Heart left ventricle (tissue), 13 donors: ENCODE measurements around the gene ITPR3.

ENCODE experiments used
- POLR2A ChIP-seq, 2 donors: fragments of 450-650 bp; IDR thresholded peaks; one replicate each; pipeline ENCODE4 v1.6.1; 2017; ENCODE audit warnings: antibody characterized with exemption in 2 of 2, mild to moderate bottlenecking in 2 of 2, moderate library complexity in 2 of 2
- TF ChIP-seq, protein P1 (sequence below), 12 donors: fragments of 200-600 bp; sonication (generic) in 4 of 12; IDR thresholded peaks; one replicate each; pipeline versions ENCODE4 v1.5.0 to v1.8.0; 2018 to 2022; ENCODE audit warnings: antibody characterized with exemption in 12 of 12, mild to moderate bottlenecking in 5 of 12
- donor health status: ischemic (EF 13 %, LVEDD 7.1; RV severe dilation, severe dysfunction).
- donor health status: DM: no; HTN: yes; CAD: no.
- donor health status: DM: no; HTN: no; CAD: no.
- donor health status: ischemic (EF 25% LVEDD 6.9; RV normal size, moderate dysfunction).
- donor health status: ischemic (EF 25% LVEDD 5.7; RV mildly dilated, moderate dysfunction).
- donor health status: ischemic (EF 35%, LVEDD 5.7; RV mildly dilated, moderate dysfunction).
- donor health status: nonischemic (EF 11% LVEDD 7.7; RV severe dilation, severe dysfunction).
- donor health status: DM: yes; HTN: yes; CAD: no.
- donor health status: PGD.
- donor health status: ischemic (EF 29% LVEDD 5.4; RV normal size, mild dysfunction).
- donor health status: nonischemic (EF 23%, LVEDD 6.1; RV moderate dilation, normal function).

GRCh38 chr6:33663727-33664449 lies 42.8 kb downstream of the ITPR3 start:
- TF ChIP-seq, protein P1, sequence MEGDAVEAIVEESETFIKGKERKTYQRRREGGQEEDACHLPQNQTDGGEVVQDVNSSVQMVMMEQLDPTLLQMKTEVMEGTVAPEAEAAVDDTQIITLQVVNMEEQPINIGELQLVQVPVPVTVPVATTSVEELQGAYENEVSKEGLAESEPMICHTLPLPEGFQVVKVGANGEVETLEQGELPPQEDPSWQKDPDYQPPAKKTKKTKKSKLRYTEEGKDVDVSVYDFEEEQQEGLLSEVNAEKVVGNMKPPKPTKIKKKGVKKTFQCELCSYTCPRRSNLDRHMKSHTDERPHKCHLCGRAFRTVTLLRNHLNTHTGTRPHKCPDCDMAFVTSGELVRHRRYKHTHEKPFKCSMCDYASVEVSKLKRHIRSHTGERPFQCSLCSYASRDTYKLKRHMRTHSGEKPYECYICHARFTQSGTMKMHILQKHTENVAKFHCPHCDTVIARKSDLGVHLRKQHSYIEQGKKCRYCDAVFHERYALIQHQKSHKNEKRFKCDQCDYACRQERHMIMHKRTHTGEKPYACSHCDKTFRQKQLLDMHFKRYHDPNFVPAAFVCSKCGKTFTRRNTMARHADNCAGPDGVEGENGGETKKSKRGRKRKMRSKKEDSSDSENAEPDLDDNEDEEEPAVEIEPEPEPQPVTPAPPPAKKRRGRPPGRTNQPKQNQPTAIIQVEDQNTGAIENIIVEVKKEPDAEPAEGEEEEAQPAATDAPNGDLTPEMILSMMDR (IDR thresholded peaks at IDR 0.05), result no peak
- no peak for TF ChIP-seq POLR2A (IDR thresholded peaks at IDR 0.05)
